K562 (cell line): Measurements from ENCODE around the gene ANXA3.

Experiments used
- CREB1 ChIP-seq, 2 experiments: sonication (generic) in 1 of 2; formaldehyde crosslinking in 1 of 2; IDR thresholded peaks; 2 replicates each; pipeline versions ENCODE4 v1.6.1 to v1.8.0; 2012 to 2022; ENCODE audit warnings: inconsistent platforms in 1 of 2, mild to moderate bottlenecking in 1 of 2, missing genetic modification reagents in 1 of 2, moderate library complexity in 1 of 2
- GTF2F1 ChIP-seq: IDR thresholded peaks from 2 replicates; pipeline ENCODE4 v1.6.1; 2011; ENCODE audit warnings: low read depth, low read length, improper control_type of control experiment
- HDAC2 ChIP-seq: fragments of 450-650 bp; IDR thresholded peaks from 2 replicates; pipeline ENCODE4 v1.6.1; 2016; ENCODE audit warnings: mild to moderate bottlenecking
- MLX ChIP-seq, 2 experiments: fragments of 450-650 bp in 1 of 2; sonication (generic) in 1 of 2; formaldehyde crosslinking; conservative IDR thresholded peaks; 2 replicates each; pipeline versions ENCODE4 v1.4.0 to v1.8.1; 2020 to 2022; ENCODE audit warnings: mild to moderate bottlenecking in 1 of 2, missing genetic modification reagents in 1 of 2
- REST ChIP-seq, 2 experiments: fragments of 450-650 bp; formaldehyde crosslinking in 1 of 2; IDR thresholded peaks; 2 replicates each; pipeline versions ENCODE4 v1.4.0 to v1.6.1; 2014 to 2020; ENCODE audit warnings: mild to moderate bottlenecking in 2 of 2, borderline replicate concordance in 1 of 2, low read depth in 1 of 2
- TCF3 ChIP-seq: sonication (generic); formaldehyde crosslinking; IDR thresholded peaks from 2 replicates; pipeline ENCODE4 v1.4.0; 2020; ENCODE audit warnings: mild to moderate bottlenecking, missing genetic modification reagents
- ZNF3 ChIP-seq: fragments of 250-450 bp; sonication (Bioruptor Pico); IDR thresholded peaks from 2 replicates; pipeline ENCODE4 v1.5.0; 2021; ENCODE audit warnings: mild to moderate bottlenecking, moderate library complexity

GRCh38 chr4:78585633-78586032 is 34.1 kb downstream of the ANXA3 start:
- TF ChIP-seq GTF2F1, result no peak
- TF ChIP-seq HDAC2, result no peak
- no peak for TF ChIP-seq REST (IDR thresholded peaks at IDR 0.05; ENCODE audit: borderline replicate concordance)
- TF ChIP-seq REST (CRISPR knock-in tag; IDR thresholded peaks at IDR 0.05; ENCODE audit: low read depth), result no peak
- TF ChIP-seq ZNF3 (CRISPR knock-in tag), result no peak
- no peak for TF ChIP-seq MLX (CRISPR knock-in tag; conservative IDR thresholded peaks at IDR 0.05)
- no peak for TF ChIP-seq CREB1 (IDR thresholded peaks at IDR 0.05)
- no peak for TF ChIP-seq CREB1 (CRISPR knock-in tag; IDR thresholded peaks at IDR 0.05)
- no peak for TF ChIP-seq TCF3 (CRISPR knock-in tag)
